ENCODE measurements around the gene IGFBPL1. TPM values are rescaled to one million over a fixed set of nuclear protein-coding genes. Genes with fewer than 3 reads are reported as not detected.
"Not testable (repeated sequence)": the region's sequence is repeated elsewhere in the genome, so short reads cannot be mapped to it uniquely, and the experiment has no call there.

The IGFBPL1 gene
- total RNA-seq, 4 donors from 2014 or later = not detected

GRCh38 chr9:38405785-38406184 lies 18.5 kb downstream of the IGFBPL1 start:
- Histone ChIP-seq H3K4me3 (no peak overlapping the region), H3K27ac (no peak overlapping the region), H3K9me3 (no peaks in the 10 kb centered on the region), H3K36me3 (no peaks in the 10 kb centered on the region), H3K27me3 (no peaks in the 10 kb centered on the region), H3K4me1 (peaks cover 0 to under 1% (median 0%) of the 10 kb centered on the region in 4 donors)
- no peak for TF ChIP-seq POLR2A (IDR thresholded peaks at IDR 0.05)
- TF ChIP-seq CTCF (IDR thresholded peaks at IDR 0.05) = no peak
- no peak for TF ChIP-seq EP300 (IDR thresholded peaks at IDR 0.05; ENCODE audit: low read depth)
- TF ChIP-seq POLR2AphosphoS5 (IDR thresholded peaks at IDR 0.05) = no peak
- no peak for DNase-seq
- WGBS, 2 donors (ENCODE audit: low coverage in 1 of 2) = 61 to 79% methylated on average over 3 of the region's 3 CpGs
- in situ Hi-C loops (cut with MboI; ENCODE audit: low pct_ligation_motif_present in 1 of 4, low pct_unique_long_range_greater_than_20kb in 1 of 4, low sequenced_read_pairs in 3 of 4) (loop anchor here in 2 of 4 donors (25.0 kb wide), 2 partner anchors 318 to 493 kb away; partner anchors contain the start of gene SLC25A51 (in 1 of the 2)), intact Hi-C loops (cut with DNase I; ENCODE audit: low total_unique reads) (no loop called here)

GRCh38 chr9:38404314-38404713 lies 19.9 kb downstream of the IGFBPL1 start:
- WGBS, 2 donors (ENCODE audit: low coverage in 1 of 2) = 60 to 62% methylated on average over 6 of the region's 6 CpGs
- Histone ChIP-seq H3K4me1 (peaks cover 0 to 5% (median 0%) of the 10 kb centered on the region in 4 donors), H3K27ac (no peak overlapping the region), H3K9me3 (no peaks in the 10 kb centered on the region), H3K27me3 (no peaks in the 10 kb centered on the region), H3K36me3 (no peaks in the 10 kb centered on the region), H3K4me3 (no peak overlapping the region)
- in situ Hi-C loops (cut with MboI; ENCODE audit: low pct_ligation_motif_present in 1 of 4, low pct_unique_long_range_greater_than_20kb in 1 of 4, low sequenced_read_pairs in 3 of 4) (loop anchor here in 2 of 4 donors (25.0 kb wide), 2 partner anchors 317 to 492 kb away; partner anchors contain the start of gene SLC25A51 (in 1 of the 2)), intact Hi-C loops (cut with DNase I; ENCODE audit: low total_unique reads) (no loop called here)
- TF ChIP-seq CTCF (IDR thresholded peaks at IDR 0.05) (no peak), EP300 (IDR thresholded peaks at IDR 0.05; ENCODE audit: low read depth) (no peak), POLR2AphosphoS5 (IDR thresholded peaks at IDR 0.05) (no peak)
- DNase-seq = no peak

GRCh38 chr9:38401994-38402393 lies 22.3 kb downstream of the IGFBPL1 start:
- in situ Hi-C loops (cut with MboI; ENCODE audit: low pct_ligation_motif_present in 1 of 4, low pct_unique_long_range_greater_than_20kb in 1 of 4, low sequenced_read_pairs in 3 of 4) = loop anchor here in 2 of 4 donors (25.0 kb wide), 2 partner anchors 315 to 490 kb away; partner anchors contain the start of gene SLC25A51 (in 1 of the 2)
- Histone ChIP-seq H3K4me1 (peaks cover 0 to 5% (median 0%) of the 10 kb centered on the region in 4 donors), H3K27me3 (no peaks in the 10 kb centered on the region), H3K27ac (no peak overlapping the region), H3K9me3 (no peaks in the 10 kb centered on the region), H3K36me3 (no peaks in the 10 kb centered on the region), H3K4me3 (no peak overlapping the region)
- no peak for DNase-seq
- TF ChIP-seq CTCF (IDR thresholded peaks at IDR 0.05) (no peak), POLR2AphosphoS5 (IDR thresholded peaks at IDR 0.05) (no peak), POLR2A (IDR thresholded peaks at IDR 0.05) (no peak), EP300 (IDR thresholded peaks at IDR 0.05; ENCODE audit: low read depth) (no peak)
- intact Hi-C loops (cut with DNase I; ENCODE audit: low total_unique reads) = no loop called here
- WGBS, 2 donors (ENCODE audit: low coverage in 1 of 2) = 83% methylated on average over 6 of the region's 6 CpGs; no CpG with 5 or more reads in 1 of the 2 donors

GRCh38 chr9:38399191-38399590 lies 25.1 kb downstream of the IGFBPL1 start:
- DNase-seq; H3K27ac ChIP-seq; H3K36me3 ChIP-seq; in situ Hi-C loops (cut with MboI; ENCODE audit: low pct_ligation_motif_present in 1 of 4, low pct_unique_long_range_greater_than_20kb in 1 of 4, low sequenced_read_pairs in 3 of 4); H3K27me3 ChIP-seq; H3K4me3 ChIP-seq; H3K9me3 ChIP-seq: not testable (repeated sequence)
- intact Hi-C loops (cut with DNase I; ENCODE audit: low total_unique reads) = loop anchor here (10.0 kb wide), 1 partner anchor 324 kb away; no protein-coding TSS in a partner anchor
- peaks cover 0 to 12% (median 6%) of the 10 kb centered on the region in 4 donors for H3K4me1 ChIP-seq
- 74 to 80% methylated on average over 1 of the region's 1 CpG for WGBS, 2 donors (ENCODE audit: low coverage in 1 of 2)

GRCh38 chr9:38396371-38396671 lies 27.9 kb downstream of the IGFBPL1 start:
- Histone ChIP-seq H3K9me3 (no peaks in the 10 kb centered on the region), H3K27ac (peak overlapping the region in 2 of 4 donors; percentile 11 to 88), H3K4me1 (peaks cover 0 to 30% (median 13%) of the 10 kb centered on the region in 4 donors), H3K36me3 (no peaks in the 10 kb centered on the region), H3K4me3 (no peak overlapping the region), H3K27me3 (no peaks in the 10 kb centered on the region)
- DNase-seq = no peak
- 84% methylated on average over 10 of the region's 10 CpGs; no CpG with 5 or more reads in 1 of the 2 donors for WGBS, 2 donors (ENCODE audit: low coverage in 1 of 2)
- no peak for TF ChIP-seq EP300 (IDR thresholded peaks at IDR 0.05; ENCODE audit: low read depth)
- no peak for TF ChIP-seq POLR2A (IDR thresholded peaks at IDR 0.05)
- TF ChIP-seq POLR2AphosphoS5 (IDR thresholded peaks at IDR 0.05) = no peak
- no peak for TF ChIP-seq CTCF (IDR thresholded peaks at IDR 0.05)
- in situ Hi-C loops (cut with MboI; ENCODE audit: low pct_ligation_motif_present in 1 of 4, low pct_unique_long_range_greater_than_20kb in 1 of 4, low sequenced_read_pairs in 3 of 4) (no loop called here), intact Hi-C loops (cut with DNase I; ENCODE audit: low total_unique reads) (loop anchor here (10.0 kb wide), 1 partner anchor 322 kb away; no protein-coding TSS in a partner anchor)
